GM18861 (cell line): ENCODE measurements around the gene ARHGEF4.

ENCODE experiments used
- ATAC-seq: cut with Tn5 transposase; IDR thresholded peaks from one replicate; pipeline ENCODE4 v1.9.1; 2021; ENCODE audit not compliant: unreplicated experiment

ARHGEF4 gene

DNA sequence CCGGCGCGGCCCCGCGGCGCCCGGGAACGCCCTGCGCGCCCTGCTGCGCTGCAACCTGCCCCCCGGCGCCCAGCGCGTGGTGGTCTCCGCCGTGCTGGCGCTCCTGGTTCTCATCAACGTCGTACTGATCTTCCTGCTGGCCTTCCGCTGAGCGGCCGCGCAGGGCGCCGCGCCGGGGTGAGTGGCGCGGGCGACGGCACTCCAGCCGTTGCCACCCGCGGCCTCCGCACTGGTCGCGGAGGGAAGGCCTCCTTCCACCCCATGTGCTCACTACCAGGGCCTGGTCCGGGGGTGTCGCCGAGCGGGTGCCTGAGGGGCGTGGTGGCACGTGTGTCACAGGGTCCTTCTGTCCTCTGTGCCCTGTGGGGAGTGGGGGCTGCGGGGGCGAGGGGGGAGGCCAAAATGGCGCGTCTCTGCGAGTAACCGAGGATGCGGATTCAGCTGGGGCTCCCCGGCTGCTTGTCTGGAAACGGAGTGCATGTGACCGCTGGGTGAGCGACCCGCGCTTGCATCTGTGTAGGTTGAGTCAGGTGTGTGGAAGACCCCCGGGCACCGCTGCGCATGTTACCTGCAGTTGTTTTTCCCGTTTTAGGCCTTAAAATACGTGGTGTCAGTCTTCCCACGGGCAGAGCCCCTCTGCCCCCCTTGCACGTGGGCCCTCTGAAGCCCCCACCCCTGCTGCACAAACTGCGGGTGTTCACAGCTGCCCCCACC lies 198.6 kb downstream of the ARHGEF4 start:
- ATAC-seq, result no peak

DNA sequence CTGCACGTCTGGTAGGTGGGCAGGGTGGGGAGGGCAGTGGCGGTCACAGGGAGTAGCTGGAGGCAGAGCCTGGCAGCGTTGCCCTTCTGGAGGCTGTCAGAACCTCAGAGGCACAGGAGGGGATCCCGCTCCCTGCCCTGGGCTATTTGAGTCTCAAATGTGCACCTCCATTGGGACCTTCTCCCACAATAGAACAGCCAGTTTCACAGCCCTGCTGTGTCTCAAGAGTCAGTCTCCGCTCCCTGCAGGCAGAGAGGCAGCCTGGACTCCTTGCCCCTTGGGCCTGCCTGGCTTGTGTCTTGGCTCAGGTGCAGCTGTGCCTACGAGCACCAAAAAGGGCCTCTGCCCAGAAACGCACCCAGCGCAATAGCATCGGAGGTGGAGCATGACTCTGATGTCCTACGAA lies 199.1 kb downstream of the ARHGEF4 start:
- no peak for ATAC-seq

DNA sequence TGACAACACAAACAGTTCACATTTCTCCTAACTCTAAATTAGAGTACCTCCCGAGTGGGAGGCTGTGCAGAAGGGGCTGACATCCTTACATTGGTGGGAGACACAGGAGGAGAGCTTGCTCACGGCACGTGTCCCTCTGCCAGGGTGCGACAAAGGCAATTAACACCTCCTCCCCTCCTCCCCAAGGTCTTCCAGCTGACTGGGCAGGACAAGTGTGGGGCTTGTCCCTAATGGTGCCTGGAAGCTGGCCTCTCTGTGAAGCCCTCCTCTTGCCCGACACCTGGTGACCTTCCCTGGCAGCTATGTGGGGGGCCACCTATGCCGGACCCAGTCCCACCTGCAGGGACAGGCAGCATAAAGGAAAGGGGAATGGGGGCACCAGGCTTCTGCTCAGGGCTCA lies 199.6 kb downstream of the ARHGEF4 start:
- no peak for ATAC-seq

DNA sequence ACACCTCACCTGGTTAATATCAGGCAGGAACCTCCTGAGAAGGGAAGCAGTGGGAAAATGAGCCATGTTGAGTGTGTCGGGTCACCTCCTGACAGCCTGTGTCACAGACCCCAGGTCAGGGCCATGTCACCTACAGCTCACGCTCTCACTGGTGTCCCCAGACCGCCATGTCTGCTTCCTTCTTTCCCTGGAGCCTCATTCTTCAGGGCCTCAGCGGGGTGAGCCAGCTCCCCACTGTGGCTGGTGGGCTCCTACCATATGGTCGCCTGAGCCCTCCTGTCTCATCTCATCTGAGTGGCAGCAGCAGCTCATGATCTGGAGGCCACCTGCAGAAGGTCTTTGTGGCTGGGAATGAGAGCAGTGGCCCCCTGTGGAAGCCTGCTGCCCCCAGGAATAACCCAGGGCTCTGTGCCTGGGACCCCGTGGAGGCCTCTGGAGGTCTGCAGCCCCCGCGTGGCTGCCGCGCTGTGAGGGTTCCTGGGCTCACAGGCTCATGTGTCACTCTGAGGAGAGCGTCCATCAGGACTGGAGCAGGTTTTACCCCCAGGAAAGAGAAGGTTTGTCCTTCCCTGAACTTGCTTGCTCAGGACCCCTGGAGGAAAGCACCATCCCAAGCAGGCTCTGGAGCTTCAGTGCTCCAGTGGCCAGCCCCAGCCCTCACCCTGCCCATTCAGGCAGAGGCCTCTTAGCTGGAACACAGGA lies 200.1 kb downstream of the ARHGEF4 start:
- no peak for ATAC-seq

DNA sequence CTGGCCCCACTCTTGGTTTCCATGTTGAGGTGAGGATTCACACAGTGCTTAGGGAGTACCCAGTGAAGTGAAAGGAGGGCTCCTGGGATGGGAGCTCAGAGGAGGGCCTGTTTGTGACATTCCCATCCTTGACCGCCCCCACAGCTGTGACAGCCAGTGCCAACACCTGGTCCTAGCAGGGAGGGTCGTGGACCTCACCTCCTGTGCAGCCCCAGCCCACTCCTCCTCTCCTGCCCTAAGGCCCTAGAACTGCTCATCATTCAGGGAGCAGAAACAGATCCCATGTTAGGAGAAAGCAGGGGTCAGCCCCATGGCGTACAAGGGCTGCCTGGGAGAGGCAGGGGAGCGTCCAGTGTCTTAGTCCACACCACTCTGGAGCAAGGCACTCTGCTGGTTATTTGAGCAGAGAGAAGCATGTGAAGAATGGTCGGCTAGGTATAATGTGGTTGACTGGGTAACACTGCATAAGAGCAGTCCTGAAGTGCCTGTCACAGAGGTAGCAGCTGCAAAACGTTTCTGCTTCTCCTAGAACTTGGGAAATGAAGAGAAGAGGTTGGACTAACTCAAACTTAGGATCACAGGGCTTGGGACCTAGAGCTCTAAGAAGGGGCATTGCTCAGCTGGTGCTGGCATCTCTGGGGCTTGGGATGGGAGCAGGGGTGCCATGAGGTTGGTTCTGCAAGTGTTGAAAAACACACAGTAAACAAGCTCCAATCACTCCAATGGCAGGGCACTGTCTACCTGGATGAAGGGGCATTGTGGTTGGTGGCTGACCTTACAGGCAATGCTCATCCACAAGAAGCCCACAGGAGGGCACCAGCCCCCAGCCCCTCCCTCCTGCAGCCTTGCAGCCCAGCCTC lies 200.9 kb downstream of the ARHGEF4 start:
- no peak for ATAC-seq

DNA sequence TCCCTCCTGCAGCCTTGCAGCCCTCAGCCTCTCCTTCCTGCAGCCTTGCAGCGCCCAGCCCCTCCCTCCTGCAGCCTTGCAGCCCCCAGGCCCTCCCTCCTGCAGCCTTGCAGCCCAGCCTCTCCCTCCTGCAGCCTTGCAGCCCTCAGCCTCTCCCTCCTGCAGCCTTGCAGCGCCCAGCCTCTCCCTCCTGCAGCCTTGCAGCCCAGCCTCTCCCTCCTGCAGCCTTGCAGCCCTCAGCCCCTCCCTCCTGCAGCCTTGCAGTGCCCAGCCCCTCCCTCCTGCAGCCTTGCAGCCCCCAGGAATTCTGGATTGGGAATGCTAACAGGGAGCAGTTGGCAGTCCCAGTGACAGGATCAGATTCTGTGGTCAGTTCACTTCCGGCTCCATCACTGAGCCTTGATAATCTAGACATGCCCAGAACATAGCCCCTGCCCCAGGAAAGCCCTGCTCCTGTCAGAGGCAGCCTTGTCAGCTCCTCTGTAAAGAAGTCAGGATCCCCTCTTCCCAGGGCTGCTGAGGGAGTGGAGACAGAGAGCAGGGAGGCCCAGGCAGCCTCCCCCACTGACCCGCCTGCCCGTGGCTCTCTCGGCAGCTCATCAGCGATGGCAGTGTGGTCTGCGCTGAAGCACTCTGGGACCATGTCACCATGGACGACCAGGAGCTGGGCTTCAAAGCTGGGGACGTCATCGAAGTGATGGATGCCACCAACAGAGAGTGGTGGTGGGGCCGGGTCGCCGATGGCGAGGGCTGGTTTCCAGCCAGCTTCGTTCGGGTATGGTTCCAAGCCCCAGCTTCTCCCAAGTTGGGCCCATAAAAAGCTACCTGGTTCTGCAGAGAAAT lies 201.8 kb downstream of the ARHGEF4 start:
- ATAC-seq, result no peak

DNA sequence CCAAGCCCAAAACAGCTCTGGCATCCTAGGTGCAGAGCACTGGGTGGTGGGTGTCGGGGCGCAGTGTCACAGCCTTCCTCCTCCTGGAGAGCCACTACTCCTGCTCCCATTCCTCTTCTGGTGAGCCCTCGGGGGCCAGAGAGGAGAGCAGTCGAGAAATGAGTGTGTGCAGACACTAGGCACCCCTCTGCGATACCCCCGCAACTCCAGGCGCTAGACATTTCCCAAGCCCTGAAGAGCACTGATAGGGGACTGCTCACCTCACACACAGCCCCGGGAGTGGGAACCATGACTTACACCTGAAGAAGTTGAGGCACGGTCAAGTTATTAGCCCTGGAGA lies 202.4 kb downstream of the ARHGEF4 start:
- ATAC-seq, result no peak

DNA sequence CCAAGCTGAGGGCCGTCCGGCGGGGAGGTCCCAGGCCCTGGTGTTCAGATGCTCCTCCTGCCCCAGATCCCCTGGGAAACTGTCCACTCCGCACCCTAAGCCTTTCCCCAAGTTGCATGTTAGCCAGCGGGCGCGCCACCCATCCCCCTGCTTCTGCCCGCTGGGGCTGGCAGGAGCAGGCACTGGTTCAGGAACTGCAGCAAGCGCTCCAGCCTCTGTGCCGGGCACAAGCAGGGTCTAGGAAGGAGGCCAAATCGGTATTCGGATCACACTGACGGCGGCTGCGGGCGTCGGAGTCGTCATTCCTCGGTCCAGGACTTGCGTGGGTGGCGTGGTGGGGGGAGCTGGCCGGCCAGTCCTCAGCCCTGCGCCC lies 202.8 kb downstream of the ARHGEF4 start:
- no peak for ATAC-seq

DNA sequence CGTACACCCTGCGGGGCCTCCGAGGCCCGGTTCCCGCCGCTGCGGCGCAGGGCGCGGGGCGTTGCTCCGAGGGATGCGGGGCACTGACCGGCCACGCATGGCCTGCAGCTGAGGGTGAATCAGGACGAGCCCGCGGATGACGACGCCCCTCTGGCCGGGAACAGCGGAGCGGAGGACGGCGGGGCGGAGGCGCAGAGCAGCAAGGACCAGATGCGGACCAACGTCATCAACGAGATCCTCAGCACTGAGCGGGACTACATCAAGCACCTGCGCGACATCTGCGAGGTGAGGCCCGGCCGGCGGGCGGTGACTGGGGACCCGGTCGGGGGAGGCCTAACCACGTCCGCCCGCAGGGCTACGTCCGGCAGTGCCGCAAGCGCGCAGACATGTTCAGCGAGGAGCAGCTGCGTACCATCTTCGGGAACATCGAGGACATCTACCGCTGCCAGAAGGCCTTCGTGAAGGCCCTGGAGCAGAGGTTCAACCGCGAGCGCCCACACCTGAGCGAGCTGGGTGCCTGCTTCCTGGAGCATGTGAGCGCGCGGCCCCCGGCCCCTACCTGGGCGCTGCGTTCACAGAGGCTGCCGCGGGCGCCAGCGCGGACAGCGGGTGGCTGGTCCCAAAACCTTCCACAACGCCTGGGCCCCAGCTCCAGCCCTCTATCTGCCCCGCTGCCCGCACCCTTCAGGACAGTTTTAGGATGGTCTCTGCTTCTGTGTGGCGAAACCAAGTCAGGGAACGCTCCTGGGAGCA lies 203.4 kb downstream of the ARHGEF4 start:
- ATAC-seq, result no peak

DNA sequence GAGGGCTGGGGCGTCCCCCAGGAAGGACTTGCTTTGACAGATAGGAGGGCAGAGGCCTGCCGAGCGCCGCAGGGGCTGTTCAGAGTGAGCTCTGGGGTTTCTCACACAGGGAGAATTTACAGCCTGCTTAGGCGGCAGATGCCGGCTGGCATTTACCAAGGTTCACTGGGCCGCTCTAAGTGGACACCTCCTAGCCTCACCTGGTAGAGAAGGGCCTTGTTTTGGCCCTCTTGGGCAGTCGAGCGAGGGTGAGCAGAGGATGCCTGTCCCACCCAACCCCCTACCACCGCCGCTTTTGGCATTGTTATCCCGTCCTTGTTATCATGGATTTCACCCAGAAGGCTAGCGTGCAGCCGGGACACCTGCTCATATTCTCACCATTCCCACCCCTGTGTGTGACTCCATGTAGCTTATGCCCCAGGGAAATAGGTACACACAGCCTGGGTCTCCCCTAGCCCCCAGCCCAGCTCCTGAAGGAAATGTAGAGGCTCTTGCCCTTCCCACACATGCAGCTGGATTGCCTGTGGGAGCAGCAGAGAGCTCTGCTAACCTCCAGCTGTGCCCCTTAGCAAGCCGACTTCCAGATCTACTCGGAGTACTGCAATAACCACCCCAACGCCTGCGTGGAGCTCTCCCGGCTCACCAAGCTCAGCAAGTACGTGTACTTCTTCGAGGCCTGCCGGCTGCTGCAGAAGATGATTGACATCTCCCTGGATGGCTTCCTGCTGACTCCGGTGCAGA lies 204.1 kb downstream of the ARHGEF4 start:
- ATAC-seq, result no peak

DNA sequence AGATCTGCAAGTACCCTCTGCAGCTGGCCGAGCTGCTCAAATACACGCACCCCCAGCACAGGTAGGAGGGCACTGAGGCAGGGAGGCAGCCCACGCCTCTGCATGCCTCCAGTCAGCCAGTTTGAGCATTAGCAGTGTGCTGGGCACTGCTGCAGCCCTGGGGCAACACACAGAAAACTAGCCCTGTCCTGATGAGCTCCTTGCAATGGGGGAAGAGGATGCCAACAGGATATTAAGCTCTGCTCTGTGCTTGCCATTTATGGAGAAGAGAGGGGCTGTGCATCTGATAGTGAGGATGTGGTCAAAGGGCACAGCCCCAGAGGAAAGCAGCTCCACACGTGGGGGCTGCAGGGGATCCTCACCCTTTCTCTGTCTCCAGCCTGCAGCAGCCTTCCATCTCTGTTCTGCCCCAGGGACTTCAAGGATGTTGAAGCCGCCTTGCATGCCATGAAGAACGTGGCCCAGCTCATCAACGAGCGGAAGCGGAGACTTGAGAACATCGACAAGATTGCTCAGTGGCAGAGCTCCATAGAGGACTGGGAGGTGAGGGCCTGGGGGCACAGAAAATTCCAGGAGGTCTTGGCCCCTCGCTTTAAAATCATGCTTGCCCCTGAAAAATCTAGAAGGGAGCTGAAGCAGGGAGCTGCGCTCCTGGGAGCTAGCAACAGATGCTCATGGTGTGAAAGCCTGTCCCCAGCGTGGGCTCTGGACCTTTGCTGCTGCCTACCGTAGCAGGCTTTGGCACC lies 204.9 kb downstream of the ARHGEF4 start:
- no peak for ATAC-seq

DNA sequence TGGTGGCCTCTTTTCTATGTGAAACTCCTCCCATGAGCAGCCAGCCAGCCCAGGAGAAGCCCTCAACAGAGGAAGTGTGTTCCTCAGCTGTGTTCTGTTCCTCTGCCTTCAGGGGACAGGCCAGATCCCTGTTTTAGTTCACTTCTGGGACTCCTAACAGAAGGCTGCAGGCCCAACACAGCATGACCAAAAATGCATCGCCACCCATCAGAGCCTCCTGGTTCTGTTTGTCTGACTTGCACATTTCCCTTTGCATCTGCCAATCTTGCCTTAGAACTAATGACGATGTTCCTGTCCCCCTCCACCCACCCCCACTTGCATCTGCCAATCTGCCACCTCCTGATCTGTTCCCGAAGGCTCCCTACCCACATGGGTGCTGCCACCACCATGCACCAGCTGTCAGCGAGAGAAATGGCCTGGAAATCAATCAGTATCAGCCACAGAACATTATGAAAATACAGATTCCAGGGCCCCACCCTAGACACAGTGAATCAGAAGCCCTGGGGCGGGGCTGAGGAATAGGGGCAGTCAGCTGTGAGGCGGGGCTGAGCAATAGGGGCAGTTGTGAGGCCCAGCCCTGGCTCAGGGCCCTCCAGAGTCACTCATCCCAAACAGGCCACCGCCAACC lies 205.5 kb downstream of the ARHGEF4 start:
- no peak for ATAC-seq

DNA sequence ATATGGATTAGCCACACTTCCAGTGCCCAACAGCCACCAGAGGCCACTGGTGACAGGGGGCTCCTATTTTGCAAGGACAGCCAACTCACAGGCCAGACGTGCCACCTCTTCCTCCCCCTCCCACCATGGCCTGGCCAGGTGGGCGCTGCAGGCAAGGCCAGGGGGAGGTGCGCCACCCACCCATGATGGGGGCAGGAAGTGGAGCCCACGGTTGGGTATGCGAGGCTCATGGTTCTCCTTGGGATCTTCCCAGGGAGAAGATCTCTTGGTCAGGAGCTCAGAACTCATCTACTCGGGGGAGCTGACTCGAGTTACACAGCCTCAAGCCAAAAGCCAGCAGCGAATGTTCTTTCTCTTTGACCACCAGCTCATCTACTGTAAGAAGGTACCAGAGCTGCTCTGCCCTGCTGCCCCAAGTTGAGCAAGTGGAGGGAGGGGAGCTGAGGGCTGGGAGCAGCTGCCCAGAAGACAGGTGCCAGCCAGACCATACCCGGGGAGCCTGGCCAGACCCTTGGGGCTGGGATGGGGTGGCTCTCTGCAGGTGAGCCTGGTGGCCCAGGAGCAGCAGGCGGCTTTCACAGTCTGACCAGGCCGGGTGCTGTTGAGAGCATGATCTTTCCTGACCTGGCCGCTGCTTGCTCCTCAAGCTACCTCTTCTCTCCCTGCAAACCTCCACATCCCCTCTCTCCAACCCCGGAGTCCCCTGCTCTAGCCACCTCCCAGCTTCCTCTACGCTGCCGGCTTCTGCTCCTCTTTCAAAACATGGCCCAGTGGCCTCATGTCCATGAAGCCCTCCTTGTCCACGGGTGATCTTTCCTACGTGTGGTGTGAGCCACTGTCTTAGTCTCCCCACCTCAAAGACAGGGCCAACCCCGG lies 206.7 kb downstream of the ARHGEF4 start:
- no peak for ATAC-seq

DNA sequence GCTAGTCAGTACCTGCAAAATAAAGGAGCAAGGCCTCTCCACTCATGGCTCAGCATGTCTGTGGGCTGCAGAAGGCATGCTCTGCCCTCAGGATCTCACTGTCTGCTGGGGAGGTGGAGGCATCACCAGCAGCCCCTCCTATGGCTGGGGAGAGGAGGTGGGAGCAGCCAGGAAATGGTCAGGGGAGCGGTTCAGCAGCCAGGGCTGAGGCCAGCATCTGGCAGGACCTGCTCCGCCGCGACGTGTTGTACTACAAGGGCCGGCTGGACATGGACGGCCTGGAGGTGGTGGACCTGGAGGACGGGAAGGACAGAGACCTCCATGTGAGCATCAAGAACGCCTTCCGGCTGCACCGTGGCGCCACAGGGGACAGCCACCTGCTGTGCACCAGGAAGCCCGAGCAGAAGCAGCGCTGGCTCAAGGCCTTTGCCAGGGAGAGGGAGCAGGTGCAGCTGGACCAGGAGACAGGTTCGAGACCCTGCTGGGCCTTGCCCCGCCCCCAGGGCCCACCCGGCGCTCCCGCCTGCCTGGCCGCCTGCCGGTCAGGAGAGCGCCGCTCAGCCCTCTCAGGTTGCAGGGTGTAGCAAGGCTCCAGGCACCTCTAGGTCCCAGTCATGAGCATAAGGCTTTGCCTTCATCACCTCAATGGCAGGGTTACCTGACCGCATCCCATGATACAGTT lies 207.5 kb downstream of the ARHGEF4 start:
- ATAC-seq, result no peak

DNA sequence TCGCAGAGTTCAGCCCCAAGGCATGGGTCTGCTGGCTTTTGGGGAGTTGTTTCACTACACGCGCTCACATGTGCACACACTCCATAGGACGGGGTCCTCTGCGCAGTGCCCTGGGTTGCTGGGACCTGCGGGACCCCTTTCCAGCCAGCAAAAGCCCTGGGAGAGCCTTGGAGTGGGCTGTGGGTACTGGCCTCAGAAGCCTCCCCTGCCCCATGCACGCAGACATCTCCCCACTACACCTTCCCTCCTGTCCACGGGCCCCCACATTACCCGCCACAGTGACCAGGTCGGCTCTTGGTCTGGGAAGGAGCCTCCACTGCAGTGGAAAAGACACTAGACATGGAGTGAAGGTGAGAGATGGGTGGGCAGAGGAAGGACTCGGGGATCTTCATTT lies 208.0 kb downstream of the ARHGEF4 start:
- ATAC-seq, result no peak

DNA sequence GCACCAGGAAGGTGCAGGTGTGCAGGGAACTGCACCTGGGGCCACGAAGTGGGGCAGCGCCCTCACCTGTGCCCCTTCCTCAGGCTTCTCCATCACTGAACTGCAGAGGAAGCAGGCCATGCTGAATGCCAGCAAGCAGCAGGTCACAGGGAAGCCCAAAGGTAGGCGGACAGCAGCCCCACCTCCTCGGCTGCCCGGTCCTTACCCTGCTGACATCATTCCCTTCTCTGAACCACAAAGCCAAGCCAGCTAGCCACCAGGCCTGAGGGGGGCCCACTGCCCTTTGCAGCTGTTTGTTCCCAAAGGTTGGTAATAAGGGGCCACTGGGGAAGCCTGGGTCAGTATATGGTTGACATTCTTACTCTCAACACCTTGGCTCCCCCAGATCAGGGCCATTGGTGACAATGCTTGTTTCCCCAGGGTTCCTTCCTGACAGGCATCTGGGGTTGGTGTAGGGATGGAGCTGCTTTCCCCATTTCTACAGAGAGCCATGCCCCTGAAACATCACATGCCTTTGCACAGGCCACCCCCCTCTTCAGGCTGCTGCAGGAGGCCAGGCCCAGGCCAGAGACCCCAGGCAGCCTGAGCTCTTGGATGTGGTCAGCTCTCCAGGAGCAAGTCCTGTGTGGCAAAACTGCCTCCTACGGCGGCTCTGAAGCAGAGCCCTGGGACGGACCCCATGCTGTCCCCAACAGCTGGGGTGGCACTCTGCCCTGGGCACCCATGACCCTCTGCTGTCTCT lies 208.7 kb downstream of the ARHGEF4 start:
- ATAC-seq, result no peak
